ENCODE measurements around the gene PIM1. TPM values are rescaled to one million over a fixed set of nuclear protein-coding genes. Genes with fewer than 3 reads are reported as not detected.

The PIM1 gene
- total RNA-seq, 4 donors from 2014 or later = 37.5 to 291 (median 130) TPM

DNA sequence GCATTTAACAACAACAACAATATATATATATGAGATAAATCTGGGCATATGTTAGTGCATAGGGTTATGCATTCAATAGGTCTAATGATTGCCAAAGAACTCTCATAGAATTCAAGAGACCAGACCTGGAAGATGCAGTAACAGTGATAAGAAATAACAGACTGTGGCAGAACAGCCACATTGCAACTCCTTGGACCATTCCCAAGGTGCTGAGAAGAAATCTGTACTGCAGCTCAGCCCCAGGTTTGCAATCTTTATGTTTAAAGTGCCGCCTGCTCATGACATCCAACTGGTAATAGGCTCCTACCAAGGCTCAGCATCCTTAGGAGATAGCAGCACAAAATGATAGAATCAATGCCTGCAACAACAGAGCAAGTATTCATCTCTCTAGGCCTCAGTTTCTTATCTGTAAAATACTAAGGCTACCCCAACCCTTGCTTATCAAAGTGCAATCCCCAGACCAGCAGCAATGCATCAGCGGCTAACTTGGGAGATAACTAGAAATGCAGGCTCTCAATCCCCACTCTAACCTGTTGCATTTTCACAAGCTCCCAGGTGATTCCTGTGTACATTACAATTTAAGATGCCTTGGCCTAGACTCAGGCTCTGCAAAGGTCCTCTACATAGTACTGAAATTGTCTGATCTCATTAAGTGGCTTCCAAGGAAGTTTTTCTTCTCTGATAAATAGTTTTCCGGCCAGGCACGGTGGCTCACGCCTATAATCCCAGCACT lies 30.6 kb upstream of the PIM1 start:
- TF ChIP-seq, protein P1, sequence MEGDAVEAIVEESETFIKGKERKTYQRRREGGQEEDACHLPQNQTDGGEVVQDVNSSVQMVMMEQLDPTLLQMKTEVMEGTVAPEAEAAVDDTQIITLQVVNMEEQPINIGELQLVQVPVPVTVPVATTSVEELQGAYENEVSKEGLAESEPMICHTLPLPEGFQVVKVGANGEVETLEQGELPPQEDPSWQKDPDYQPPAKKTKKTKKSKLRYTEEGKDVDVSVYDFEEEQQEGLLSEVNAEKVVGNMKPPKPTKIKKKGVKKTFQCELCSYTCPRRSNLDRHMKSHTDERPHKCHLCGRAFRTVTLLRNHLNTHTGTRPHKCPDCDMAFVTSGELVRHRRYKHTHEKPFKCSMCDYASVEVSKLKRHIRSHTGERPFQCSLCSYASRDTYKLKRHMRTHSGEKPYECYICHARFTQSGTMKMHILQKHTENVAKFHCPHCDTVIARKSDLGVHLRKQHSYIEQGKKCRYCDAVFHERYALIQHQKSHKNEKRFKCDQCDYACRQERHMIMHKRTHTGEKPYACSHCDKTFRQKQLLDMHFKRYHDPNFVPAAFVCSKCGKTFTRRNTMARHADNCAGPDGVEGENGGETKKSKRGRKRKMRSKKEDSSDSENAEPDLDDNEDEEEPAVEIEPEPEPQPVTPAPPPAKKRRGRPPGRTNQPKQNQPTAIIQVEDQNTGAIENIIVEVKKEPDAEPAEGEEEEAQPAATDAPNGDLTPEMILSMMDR (IDR thresholded peaks at IDR 0.05) = no peak
- ATAC-seq (ENCODE audit: low FRiP score) = no peak

DNA sequence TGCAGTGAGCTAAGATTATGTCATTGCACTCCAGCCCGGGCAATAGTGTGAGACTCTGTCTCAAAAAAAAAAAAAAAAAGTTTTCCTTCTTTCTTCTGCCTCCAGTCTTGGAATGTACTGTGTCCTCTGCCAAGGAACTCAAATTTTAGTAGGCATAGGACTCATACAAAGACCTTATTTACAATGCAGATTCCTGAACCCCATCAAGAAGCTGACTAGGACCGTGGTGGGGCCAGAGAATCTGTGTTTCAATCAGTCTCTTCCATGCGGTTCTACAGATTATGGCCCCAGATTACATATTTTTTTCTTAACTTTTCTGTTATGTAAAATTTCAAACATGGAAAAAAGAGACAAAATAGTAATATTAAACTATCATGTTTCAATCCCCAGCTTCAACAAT lies 29.8 kb upstream of the PIM1 start:
- DNase-seq (ENCODE audit: low spot score) = no peak
- TF ChIP-seq, protein P1 (IDR thresholded peaks at IDR 0.05) = no peak
- ATAC-seq (ENCODE audit: low FRiP score) = no peak

More for the DNA sequence above, 30.6 kb upstream of the PIM1 start:
- DNase-seq (ENCODE audit: low spot score) = no peak

DNA sequence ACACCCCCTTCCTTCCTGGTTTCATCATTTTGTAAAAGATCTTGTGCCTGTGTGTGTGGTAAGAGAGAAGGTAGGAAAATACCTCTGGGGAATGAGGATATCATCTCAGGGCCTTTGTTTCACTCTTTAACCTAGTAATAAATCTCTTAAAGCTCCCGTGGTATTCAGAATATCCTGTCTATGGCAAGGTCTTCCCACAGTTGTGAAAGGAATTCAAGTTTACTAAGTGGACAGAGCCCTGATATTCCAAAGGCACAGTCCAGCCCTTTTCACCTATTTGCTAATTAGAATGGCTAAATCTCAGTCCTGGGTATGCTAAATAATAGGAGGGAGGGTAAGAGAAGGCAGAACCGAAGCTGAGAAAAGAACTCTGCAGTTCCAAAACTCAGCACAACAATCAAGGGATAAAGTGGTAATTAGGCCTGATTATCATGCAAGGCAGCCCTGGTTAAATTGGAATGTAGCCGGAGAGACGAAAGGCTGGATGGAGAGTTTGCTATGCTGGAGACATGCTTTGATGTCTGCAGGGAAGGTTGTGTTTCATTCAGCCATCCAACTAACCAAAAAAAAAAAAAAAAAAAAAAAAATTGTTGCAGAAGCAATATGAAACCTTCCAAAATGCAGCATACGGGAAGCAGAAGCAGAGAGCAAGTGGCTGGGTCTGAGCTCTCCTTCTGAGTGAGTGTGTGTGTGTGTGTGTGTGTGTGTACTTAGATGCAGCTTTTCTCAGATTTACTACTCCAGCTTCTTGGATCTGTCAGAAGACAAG lies 28.5 kb upstream of the PIM1 start:
- ATAC-seq (ENCODE audit: low FRiP score) (no peak), DNase-seq (ENCODE audit: low spot score) (no peak)
- TF ChIP-seq, protein P1 (IDR thresholded peaks at IDR 0.05) = no peak

DNA sequence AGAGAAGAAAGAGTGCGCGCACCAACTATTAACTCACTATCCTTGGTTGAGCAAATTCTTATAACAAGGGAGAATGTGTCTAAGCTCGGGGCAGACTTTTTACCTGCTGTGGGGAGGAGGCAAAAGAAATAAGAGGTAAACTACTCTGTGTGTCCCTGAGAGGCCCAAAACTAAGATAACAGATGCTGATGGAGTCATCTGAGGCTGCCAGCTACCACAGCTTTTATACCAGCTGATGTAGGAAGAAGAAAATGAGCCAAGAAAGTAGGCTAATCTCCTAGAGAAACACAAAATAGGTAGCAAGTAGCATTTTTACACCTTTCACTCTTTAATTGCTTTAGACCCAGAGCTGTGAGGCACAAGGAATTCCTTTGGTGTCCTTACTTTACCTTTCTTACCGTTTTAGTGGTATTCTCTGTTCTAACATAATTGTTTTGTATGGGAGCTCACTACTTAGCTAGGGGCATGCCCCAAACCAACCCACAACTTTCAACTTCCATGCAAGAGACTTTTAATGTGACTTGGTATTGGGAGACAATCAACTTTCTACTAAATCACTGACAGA lies 27.8 kb upstream of the PIM1 start:
- TF ChIP-seq, protein P1 (IDR thresholded peaks at IDR 0.05) = no peak
- ATAC-seq (ENCODE audit: low FRiP score) (no peak), DNase-seq (ENCODE audit: low spot score) (no peak)

DNA sequence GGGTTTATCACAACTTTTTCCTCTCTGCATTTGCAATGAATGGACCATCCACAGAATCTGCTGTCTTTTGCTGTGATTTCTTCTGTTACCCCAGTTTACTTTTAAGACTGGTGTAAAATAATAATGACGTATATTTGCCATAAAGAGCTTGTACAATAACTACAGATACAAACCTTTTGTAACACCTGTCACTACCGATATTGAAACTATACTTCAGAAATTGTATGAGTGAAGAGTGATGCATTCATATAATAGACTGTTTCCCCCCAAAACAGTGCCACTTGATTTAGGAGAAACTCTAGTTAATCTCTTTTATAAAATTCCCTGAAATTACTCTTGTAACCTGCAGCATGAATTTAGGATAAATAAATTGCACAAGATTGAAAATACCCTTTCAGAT lies 26.4 kb upstream of the PIM1 start:
- DNase-seq (ENCODE audit: low spot score) (no peak), ATAC-seq (ENCODE audit: low FRiP score) (no peak)
- TF ChIP-seq, protein P1 (IDR thresholded peaks at IDR 0.05) = no peak

DNA sequence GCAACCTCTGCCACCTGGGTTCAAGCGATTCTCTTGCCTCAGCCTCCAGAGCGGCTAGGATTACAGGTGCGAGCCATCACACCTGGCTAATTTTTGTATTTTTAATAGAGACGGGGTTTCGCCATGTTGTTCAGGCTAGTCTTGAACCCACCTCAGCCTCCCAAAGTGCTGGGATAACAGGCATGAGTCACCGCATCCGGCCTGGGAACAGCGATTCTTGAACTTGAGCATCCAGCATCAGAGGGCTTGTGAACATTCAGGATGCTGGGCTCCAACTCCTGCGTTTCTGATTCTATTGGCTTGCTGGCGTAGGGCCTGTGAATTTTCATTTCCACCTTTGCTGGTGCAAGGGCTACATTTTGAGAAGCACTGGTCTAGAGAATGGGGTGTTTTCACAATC lies 24.5 kb upstream of the PIM1 start:
- ATAC-seq (ENCODE audit: low FRiP score) (no peak), DNase-seq (ENCODE audit: low spot score) (no peak)
- TF ChIP-seq, protein P1 (IDR thresholded peaks at IDR 0.05) = no peak
